Stimulated activated CD4-positive, alpha-beta T cell treated with anti-CD3 and anti-CD28 coated beads, Interleukin-15, amount 100 ng/mL, for 48 hours (primary cell): ENCODE measurements around the gene IGFALS.

Experiments used
- DNase-seq, 2 donors: peaks; one replicate each; pipeline ENCODE4 v3.0.0-alpha.2; 2020; ENCODE audit warnings: low read depth in 2 of 2

The IGFALS gene

DNA sequence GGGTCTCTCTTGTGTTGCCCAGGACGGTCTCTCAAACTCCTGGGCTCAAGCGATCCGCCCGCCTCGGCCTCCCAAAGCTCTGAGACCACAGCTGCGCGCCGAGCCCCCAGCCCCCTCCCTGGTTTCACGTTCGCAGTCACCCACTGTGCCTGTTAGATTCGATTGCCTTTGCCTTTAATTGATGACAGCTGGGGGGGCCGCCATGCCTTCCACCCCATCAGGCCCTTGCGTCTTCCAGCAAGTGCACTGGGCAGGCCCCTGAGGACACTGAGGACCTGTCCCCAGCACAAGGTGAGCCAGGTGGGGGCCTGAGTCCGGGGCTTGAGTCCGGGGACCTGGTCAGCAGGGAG, 3.3 kb downstream of the IGFALS start:
- no peak for DNase-seq

DNA sequence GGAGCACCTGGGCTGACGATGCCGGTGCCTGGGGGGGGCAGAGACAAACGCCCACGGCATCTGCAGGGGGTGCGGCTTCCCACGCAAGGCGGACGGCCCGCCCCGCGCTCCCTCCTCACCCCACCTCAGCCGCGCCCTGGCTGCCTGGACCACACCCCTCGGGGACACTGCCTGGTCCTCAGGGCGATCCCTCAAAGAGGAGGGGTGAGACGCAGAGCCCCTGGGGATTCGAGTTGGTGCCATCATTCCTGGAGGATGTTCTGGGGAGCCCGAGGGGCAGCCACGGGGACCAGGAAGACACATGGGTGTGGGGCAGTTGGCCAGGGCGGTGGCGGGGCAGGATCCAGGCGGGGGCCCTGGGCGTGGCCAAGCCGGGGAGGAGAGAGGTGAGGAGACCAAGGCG, 3.9 kb downstream of the IGFALS start:
- no peak for DNase-seq

DNA sequence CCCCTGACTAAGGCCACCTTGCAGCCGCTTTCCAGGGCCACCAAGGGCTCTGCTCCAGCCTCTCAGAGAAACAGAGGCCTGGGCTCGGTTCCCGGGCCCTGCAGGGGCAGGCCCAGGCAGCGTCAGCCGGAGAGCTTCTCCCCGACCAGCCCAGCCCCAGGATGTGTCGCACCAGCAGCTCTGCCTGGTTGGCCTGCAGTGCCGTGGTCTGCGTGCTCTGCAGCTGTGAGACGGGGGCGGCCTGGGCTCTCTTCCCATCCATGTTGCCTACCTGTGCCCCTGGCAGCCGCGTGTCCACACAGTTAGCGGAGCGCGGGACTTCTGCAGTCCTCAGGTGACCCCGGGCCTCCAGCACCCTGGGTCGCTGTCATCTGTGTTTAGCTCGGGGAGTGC, 4.8 kb downstream of the IGFALS start:
- DNase-seq = no peak

DNA sequence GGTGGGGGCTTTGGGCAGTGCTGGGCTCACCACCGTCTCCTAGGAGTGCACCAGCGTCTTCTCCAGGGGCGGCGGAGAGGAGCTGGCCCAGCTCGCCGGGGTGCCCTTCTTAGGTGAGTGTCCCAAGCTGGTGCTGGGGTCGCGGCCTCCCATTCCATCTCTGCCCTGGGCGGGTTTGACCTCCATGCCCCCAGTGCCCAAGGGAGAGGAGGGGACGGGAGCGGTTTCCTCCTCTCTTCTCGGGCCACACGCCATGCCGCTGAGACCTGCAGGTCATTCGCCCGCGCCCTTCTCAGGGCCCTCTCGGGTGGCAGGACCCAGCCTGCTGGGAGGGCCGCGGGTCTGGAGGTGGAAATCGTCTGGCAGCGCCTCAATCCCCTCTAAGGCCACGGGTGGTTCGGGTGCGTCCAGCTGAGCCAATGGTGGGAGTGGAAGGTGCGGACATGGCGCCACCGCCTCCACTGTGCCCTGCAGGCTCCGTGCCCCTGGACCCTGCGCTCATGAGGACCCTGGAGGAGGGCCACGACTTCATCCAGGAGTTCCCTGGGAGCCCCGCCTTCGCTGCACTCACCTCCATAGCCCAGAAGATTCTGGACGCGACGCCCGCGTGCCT, 5.3 kb downstream of the IGFALS start:
- DNase-seq = no peak

DNA sequence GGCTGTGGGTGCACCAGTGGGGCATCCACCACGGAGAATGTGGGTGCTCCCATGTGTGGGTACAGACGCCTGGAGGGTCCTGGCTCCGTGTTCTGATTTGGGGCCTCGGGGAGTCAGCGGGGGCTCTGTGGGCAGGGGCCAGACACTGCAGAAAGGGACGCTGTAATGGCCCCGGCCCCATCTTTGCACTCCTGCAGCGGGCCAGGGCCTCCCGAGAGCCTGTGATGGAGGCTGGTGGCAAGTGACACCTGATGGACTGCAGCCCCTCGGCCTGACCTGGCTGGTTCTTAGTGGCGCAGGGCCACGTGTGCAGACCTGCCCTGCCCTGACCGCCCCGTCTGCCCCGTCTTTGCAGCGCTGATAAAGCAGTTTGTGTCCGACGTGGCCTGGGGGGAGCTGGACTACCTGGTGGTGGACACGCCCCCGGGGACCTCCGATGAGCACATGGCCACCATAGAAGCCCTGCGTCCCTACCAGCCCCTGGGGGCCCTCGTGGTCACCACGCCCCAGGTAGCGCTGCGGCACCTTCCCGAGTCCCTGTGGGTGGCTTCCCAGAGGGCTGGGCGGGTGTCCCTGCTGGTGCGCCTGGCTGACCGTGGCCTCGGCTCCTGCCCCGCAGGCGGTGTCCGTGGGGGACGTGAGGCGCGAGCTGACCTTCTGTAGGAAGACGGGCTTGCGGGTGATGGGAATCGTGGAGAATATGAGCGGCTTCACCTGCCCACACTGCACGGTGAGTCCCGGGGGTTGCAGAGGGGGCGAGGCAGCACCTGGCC, 6.0 kb downstream of the IGFALS start:
- no peak for DNase-seq

DNA sequence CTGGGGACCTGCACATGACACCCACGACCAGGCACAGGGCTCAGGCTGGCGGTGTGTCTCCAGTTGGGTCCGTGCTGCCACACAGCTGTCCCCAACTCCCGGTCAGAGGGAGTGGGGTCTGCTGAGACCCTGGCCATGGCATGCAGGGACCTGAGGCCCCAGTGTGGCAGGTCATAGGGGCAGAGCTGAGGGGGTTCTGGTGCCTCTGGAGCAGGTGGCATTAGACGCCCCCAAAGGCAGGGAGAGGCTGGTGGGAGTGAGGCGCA, 6.5 kb downstream of the IGFALS start:
- DNase-seq = no peak

DNA sequence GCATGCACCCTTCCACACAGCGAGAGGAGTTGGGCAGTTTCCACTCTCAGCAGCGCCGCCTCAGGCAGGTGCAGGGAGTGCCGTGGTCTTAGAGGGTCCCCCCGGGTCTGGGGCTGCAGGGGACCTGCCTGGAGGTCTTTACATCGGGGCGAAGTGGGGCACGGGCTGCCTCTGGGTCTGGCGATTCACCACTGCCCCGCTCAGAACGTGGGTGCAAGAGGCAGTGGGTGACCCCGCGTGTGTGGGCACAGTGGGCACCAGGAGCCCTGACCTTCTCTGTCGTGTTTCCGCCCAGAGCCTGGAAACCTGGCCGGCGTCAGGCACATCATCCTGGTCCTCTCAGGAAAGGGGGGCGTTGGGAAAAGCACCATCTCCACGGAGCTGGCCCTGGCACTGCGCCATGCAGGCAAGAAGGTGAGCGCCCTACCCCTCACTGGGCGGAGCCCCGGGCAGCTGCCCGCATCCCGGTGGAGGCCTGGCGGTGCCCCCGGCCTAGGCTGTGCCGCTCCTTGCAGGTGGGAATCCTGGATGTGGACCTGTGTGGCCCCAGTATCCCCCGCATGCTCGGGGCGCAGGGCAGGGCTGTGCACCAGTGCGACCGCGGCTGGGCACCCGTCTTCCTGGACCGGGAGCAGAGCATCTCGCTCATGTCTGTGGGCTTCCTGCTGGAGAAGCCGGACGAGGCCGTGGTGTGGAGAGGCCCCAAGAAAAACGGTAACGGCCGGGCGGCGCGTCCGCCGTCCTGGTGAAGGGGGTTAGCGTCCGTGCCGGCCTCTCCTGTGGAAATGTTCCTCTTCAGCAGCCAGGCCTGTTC, 7.1 kb downstream of the IGFALS start:
- no peak for DNase-seq

DNA sequence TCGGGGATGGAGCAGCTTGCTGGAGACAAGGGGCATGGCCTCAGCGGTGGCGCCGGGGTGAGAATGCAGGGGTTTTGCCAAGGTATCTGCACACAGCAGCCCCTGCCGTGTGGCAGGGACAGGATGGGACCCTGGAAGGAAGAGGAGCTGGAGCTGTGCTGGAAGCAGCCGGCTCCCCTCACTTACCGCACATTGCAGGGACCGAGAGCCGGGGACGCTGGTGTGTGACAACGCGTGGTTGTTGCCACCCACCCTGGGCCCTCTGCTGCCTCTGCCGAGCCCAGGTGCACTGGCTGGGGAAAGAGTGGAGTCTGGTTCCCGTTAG, 7.7 kb downstream of the IGFALS start:
- DNase-seq = no peak

DNA sequence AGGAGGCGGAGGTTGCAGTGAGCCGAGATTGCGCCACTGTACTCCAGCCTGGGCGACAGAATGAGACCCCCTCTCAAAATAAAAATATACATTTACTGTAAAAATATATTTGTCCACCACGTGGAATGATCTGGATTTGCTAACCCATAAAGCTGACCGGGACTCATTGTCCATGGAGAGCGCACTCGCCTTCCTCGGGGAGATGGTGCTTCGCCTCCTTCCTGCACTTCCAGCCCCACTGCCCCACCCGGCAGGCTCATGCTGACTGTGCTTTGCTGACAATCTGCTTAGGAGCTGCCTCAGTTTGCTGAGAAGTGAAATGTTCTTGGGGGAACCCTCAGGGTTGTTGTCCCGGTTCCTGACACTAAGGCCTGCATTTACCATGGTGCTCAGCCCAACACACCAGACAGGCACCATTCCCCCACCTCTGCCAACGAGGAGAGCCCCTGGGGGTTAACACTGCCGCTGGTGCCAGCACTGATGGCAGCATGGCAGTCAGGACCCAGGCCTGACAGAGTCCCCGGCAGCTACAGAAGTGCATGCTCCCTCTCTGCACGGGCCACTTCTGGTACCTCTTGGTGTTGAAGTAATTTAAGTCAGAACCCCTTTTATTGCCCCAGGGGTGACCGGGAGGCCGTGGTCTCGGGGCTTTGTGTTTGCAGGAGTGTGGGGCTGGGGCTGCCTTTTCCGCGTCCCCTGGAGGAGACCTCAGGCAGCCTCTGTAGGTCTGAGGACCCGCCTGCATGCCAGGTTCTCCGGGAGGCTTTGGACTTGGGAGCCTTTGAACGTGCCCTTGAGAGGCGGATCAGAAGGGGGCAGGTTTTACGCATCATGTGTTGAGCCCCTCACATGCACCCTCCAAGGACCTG, 8.3 kb downstream of the IGFALS start:
- DNase-seq = no peak

DNA sequence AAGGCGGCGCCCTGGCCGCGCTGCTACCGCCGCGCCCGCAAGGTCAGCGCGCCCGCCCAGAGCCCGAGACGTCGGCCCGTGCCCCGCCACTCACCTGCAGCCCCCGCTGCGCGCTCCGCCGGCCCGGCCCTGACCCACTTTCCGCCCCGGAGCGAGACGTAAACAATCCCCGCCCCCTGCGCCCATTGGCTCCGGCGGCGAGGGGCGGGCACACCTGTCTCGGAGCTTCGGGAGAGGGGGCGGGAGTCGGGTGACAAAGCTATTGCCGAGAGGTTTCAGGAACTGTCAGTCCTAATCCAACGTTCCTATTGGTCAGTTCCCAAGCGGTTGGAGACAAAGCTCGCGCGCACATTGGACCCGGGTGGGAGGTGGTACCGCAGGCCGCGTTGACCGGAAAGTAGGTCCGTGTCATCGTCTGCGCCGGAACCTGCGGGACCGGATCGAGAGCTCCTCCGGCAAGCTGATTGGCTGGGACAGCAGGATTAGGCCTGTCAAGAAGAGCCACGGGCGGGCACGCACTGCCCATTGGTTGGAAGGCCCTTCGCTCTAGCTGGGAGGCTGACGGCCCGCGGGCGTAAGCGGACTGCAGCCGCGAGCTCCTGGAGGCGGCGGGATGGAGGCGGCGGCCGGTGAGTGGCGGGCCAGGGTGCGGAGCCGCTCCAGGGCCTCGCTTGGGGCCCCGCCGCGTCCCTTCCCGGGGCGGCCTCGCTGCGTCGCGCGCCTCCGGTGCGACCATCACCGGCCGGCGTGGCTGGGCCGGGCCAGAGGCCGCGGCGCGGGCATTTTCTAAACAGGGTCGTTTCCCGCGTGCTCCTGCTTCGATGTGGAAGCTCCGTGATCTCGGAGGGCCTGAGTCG, 10.9 kb downstream of the IGFALS start, which contains the start of the genes NUBP2 and SPSB3:
TSS of gene NUBP2 (plus strand) at position 553 of the 857 bp plus-strand sequence. CDS start at position 614, 61 bp downstream.
TSS of gene SPSB3 (minus strand) at position 164 of the 857 bp plus-strand sequence. CDS start 1,088 bp downstream, outside the sequence.
- DNase-seq = peak; percentile 98 to 99

DNA sequence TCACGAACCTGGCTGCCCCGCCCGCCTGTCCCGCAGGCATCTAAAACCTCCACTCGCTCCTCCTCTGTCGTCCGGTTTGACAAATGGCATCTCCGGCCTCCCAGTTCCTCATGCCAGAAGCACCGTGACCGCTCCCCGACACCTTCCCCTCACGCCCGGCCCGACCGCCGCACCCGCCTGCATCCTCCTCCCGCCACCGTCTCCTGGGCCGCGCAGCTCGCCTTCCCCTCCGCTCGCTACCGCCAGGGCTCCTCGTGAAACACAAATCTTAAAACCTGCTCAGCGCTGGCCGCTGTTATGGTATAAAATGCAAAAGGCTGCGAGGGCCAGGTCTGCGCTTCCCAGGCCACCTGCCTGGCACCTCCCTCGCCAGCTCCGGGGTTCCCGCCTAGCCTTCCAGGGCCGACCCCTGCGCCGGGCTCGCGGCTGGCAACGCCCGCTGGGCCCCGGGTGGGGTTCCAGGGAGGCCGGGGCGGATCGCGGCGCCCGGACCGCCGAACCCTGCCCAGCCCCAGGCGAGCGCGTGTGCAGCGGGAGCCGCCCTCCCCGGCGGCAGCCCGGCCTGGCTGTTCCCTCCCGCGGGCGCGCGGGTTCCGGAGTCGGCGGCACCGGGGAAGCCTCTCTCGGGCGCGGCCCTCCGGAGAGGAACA, 11.6 kb downstream of the IGFALS start:
- DNase-seq = no peak

DNA sequence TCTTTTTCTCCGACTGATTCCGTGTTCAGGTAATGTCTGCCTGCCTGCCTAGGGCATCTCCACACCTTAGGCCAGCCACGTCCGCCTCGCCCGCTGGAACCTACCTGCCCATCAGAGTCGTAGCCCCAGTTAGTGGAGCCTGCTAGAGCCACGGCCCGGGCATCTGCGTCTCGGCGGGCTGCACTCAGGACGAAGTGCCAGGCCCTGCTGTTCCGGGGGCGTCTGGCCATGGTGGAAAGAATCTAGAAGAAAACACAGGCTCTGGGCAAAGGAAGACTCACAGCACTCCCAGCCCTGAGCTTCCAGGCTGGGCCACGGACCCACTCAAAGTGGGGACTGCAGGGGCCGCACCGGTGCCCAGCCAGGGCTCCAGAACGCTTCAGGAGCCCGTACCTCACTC, 12.3 kb downstream of the IGFALS start:
- no peak for DNase-seq

DNA sequence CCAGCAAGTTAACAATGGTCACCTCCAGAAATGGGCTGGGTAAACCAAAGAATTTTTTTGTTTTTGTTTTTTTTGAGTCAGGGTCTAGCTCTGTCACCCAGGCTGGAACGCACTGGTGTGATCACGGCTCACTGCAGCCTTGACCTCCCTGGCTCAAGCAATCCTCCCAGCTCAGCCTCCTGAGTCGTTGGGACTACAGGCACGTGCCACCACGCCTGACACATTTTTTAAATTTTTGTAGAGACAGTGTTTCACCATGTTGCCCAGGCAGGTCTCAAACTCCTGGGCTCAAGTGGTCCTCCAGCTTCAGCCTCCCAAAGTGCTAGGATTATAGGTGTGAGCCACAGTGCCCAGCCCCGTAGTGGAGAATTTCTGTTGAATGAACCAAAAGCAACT, 12.8 kb downstream of the IGFALS start:
- no peak for DNase-seq

DNA sequence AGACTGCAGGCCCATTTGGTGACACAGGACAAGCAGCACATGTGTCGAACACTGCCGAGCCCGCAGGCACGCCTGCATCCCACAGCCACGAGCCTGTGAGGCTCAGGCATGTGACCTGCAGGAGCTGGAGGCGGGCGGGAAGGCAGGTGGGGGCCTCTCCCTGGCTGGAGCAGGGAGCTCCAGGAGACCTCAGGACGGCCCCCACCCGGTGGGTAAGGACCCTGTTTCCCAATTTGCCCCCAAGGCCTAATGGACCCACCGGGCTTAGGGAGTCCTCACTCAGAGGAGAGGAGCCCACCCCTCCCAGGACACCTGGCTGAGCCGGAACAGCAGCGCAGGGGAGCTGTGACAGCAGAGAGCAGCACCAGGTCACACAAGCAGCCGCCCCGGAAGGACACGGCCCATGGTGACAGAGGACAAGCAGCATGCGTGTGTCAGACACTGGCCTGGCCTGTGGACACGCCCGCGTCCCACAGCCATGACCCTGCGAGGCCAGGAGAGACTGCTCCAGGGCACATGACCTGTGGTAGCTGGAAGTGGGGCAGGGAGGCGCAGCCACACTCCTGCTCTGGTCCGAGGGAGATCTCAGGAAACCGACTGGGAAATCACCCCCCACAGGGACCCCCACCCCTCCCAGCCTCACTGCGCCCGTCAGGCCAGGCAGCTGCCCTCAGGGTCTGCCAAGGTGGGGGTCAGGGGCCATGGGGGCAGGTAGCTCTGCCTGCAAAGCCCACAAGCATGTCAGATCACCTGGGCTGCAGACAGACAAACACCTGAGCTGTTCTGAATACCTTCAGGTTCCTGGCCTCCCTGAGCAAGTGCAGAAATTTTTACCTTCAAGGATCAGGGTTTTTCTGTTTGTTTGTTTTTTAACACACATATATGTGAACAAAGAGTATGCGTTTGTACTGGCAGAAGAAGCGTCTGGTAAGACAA, 13.5 kb downstream of the IGFALS start:
- DNase-seq = no peak

DNA sequence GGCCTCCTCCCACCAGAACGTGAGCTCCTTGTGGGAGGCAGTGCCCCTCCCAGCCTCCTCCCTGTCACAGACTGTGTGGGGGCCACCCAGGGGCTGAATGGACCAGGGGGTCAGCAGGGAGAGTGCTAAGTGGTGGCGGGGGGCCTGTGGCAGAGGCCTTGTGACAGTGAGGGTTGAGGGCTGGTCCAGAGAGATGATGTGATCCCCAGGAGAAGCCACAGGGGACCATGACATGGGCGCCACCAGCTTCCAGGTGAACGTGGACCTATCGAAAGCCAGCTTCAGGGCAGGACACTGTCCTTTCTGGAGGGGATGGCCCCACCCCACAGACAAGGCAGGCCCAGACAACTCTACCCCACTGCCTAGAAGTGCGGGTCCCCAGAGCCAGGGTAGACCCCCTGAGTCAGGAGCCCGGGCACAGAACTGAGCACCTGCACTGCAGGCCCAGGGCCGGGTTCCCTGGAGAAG, 14.2 kb downstream of the IGFALS start:
- DNase-seq = no peak

DNA sequence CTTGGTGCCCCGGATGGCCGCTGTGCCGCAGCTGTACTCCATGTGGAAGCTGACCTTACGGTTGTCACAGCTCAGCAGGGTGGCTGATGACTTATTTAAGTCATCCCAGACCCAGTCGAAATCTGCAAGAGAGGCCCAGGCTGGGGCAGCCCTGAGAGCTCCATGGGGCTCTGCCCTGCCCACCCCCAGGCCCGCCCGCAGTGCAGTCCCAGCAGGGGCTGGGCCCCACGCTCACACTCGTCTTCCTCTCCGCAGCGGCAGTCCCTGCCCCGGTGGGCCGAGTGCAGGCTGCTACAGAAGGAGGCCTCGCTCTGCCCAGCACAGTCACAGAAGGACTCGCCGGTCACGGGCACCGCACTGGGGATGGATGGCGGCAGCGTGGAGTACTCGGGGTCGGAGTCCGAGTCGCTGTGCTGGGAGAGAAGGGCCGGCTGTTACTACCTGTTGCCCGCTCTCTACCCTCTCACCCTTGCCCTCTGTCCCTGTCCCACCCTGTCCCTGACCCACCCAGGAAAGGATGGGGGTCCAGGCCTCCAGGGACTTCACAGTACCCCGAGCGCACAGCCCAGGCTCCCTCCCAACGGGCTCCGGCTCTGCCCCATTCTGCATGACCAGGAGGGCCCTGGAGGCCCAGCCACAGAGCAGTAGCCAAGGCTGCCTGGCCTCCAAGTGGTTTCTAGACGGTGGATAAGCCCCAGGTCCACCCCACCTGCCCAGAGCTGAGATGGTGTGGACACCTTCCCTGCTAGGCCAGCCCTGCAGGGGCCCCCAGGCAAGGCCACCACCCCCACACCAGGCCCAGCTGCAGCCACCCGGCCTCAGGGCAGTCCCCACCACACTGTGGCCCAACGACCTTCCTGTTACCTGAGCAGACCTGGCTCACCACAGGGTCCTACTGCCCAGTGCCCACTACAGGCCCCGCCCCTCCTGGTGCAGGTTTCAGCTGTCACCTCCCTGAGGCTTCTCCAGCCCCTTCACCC, 15.0 kb downstream of the IGFALS start:
- no peak for DNase-seq

DNA sequence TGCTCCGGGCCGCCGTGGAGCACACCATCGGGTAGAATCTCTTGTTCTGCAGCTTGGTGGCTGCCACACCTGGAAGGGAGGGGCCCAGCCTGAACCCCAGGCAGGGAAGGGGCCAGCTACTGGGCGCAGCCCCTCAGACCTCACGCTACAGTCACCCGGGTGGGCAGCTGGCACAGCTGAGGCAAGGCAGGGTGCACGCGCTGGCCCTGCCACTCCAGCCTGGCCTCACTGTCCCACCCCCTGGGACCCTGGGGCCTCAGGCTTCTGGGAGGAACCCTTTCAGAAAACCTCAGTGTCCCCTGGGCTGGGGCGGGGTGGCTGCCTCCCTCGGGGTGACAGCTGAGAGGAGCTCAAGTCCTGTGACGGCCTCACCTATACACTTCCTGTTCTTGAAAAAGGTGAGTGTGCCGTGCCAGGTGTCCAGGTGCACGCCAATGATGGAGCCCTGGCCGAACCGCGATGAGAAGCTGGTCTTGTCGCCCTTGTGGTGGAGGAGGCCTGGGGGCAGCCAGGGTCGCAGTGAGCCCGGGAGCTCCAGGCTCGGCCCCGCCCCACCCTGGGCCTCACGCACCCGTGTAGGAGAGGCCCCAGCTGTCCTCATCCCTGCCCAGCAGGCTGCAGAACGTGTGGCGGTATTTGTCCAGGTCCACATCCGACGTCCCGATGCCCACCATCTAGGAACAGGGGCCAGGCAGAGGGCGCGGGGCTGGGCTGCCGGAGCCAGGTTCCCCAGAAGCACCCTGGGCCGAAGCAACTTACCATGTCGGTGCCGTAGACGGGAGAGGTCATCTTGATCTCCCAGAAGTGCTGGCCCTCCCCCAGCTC, 15.9 kb downstream of the IGFALS start:
- no peak for DNase-seq
